Activated effector memory CD4-positive, alpha-beta T cell treated with Interleukin-2 at 50 U/mL for 16 hours (primary cell): ENCODE measurements around the gene CASTOR1.

Source experiments
- DNase-seq: peaks from one replicate; pipeline ENCODE4 v3.0.0-alpha.2; 2020

Gene CASTOR1

GRCh38 chr22:30297991-30298701, 8.8 kb upstream of the CASTOR1 start:
- no peak for DNase-seq

- DNase-seq: no peak
These were observed 8.1 kb upstream of the CASTOR1 start for GRCh38 chr22:30297276-30297990.

GRCh38 chr22:30296833-30297232, 7.5 kb upstream of the CASTOR1 start:
- no peak for DNase-seq

GRCh38 chr22:30296324-30296723, 7.0 kb upstream of the CASTOR1 start:
- no peak for DNase-seq

GRCh38 chr22:30295576-30295975, 6.3 kb upstream of the CASTOR1 start:
- DNase-seq: no peak

- no peak for DNase-seq
These were observed 5.5 kb upstream of the CASTOR1 start for GRCh38 chr22:30294830-30295229.

- no peak for DNase-seq
These were observed 4.8 kb upstream of the CASTOR1 start for GRCh38 chr22:30294066-30294465.

GRCh38 chr22:30293026-30293425, 3.7 kb upstream of the CASTOR1 start:
- no peak for DNase-seq

GRCh38 chr22:30292069-30292970, 3.0 kb upstream of the CASTOR1 start:
- no peak for DNase-seq

GRCh38 chr22:30291058-30291892, 2.0 kb upstream of the CASTOR1 start:
- DNase-seq: no peak

- DNase-seq: no peak
These were observed 1.2 kb upstream of the CASTOR1 start for GRCh38 chr22:30290342-30291057.

GRCh38 chr22:30289980-30290313, 642 bp upstream of the CASTOR1 start:
- no peak for DNase-seq

GRCh38 chr22:30288419-30289140, 725 bp downstream of the CASTOR1 start:
- DNase-seq: no peak

GRCh38 chr22:30287648-30288418, 1.5 kb downstream of the CASTOR1 start:
- peak; percentile 80 for DNase-seq

GRCh38 chr22:30286813-30287647, 2.3 kb downstream of the CASTOR1 start:
- peak; percentile 76 for DNase-seq

- DNase-seq: no peak
These were observed 3.0 kb downstream of the CASTOR1 start for GRCh38 chr22:30286331-30286730.

GRCh38 chr22:30285846-30286200, 3.5 kb downstream of the CASTOR1 start:
- no peak for DNase-seq

- DNase-seq: no peak
These were observed 4.0 kb downstream of the CASTOR1 start for GRCh38 chr22:30285176-30285845.

GRCh38 chr22:30284666-30285065, 4.6 kb downstream of the CASTOR1 start:
- no peak for DNase-seq
